DND-41 (cell line): ENCODE results near the gene ANK3.

ENCODE experiments used
- ATAC-seq: fragments of 200-7000 bp; cut with Tn5 transposase; 3 replicates; pipeline ENCODE4 v1.9.1; 2021; ENCODE audit warnings: low read depth; ENCODE audit not compliant: insufficient read depth
- DNase-seq: peaks from one replicate; pipeline ENCODE4 v3.0.0-alpha.2; 2020
- H2AFZ ChIP-seq: 2 replicates; pipeline ENCODE4 v1.6.0; 2012; ENCODE audit warnings: low read depth, low read length
- H3K27ac ChIP-seq: 2 replicates; pipeline ENCODE4 v1.5.1; 2012; ENCODE audit warnings: low read length, inconsistent platforms
- H3K27me3 ChIP-seq: fragments of 200-600 bp; sonication (generic); 2 replicates; pipeline ENCODE4 v1.6.0; 2012; ENCODE audit warnings: low read length, mild to moderate bottlenecking, inconsistent platforms; ENCODE audit not compliant: insufficient read depth, poor library complexity
- H3K36me3 ChIP-seq: 2 replicates; pipeline ENCODE4 v1.5.1; 2012; ENCODE audit warnings: low read length, inconsistent platforms; ENCODE audit not compliant: insufficient read depth
- H3K4me1 ChIP-seq: 2 replicates; pipeline ENCODE4 v1.5.1; 2012; ENCODE audit warnings: mild to moderate bottlenecking, low read length; ENCODE audit not compliant: insufficient read depth
- H3K4me2 ChIP-seq: 2 replicates; pipeline ENCODE4 v1.6.0; 2012; ENCODE audit warnings: mild to moderate bottlenecking, moderate library complexity, low read length, inconsistent platforms; ENCODE audit not compliant: insufficient read depth
- H3K4me3 ChIP-seq, 2 experiments: fragments of 200-600 bp in 1 of 2; shearing (Covaris generic) in 1 of 2; 2 replicates each; pipeline ENCODE4 v1.5.1; 2012 to 2016; ENCODE audit warnings: inconsistent platforms in 2 of 2, low read length in 2 of 2, mild to moderate bottlenecking in 2 of 2, low read depth in 1 of 2, moderate library complexity in 1 of 2
- H3K79me2 ChIP-seq: 2 replicates; pipeline ENCODE4 v1.6.0; 2012; ENCODE audit warnings: low read length, inconsistent platforms; ENCODE audit not compliant: insufficient read depth
- H3K9ac ChIP-seq: 2 replicates; pipeline ENCODE4 v1.6.0; 2012; ENCODE audit warnings: low read depth, mild to moderate bottlenecking, inconsistent platforms, low read length, moderate library complexity
- H3K9me3 ChIP-seq: 2 replicates; pipeline ENCODE4 v1.5.1; 2012; ENCODE audit warnings: low read length, moderate library complexity, mild to moderate bottlenecking, inconsistent platforms; ENCODE audit not compliant: insufficient read depth, severe bottlenecking
- H4K20me1 ChIP-seq: 2 replicates; pipeline ENCODE4 v1.6.0; 2012; ENCODE audit warnings: low read length; ENCODE audit not compliant: insufficient read depth
- CTCF ChIP-seq: IDR thresholded peaks from 2 replicates; pipeline ENCODE4 v1.5.1; 2012; ENCODE audit warnings: borderline replicate concordance, low read length, moderate library complexity, mild to moderate bottlenecking; ENCODE audit not compliant: poor library complexity, severe bottlenecking; ENCODE audit errors: extremely low read depth
- EZH2 ChIP-seq: IDR thresholded peaks from 3 replicates; pipeline ENCODE4 v1.6.1; 2012; ENCODE audit warnings: borderline replicate concordance, low read depth, mild to moderate bottlenecking, moderate library complexity, low read length, inconsistent platforms; ENCODE audit not compliant: severe bottlenecking

The ANK3 gene

GRCh38 chr10:60186315-60187071 is 203.2 kb downstream of the ANK3 start:
- Histone ChIP-seq H3K79me2 (no peaks in the 10 kb centered on the region), H3K4me3 (no peak overlapping the region), H3K27ac (no peak overlapping the region), H4K20me1 (no peaks in the 10 kb centered on the region), H2AFZ (no peak overlapping the region), H3K36me3 (no peaks in the 10 kb centered on the region), H3K27me3 (no peaks in the 10 kb centered on the region), H3K9me3 (no peaks in the 10 kb centered on the region), H3K9ac (no peak overlapping the region), H3K4me1 (no peaks in the 10 kb centered on the region), H3K4me2 (no peak overlapping the region)
- DNase-seq (no peak), ATAC-seq (no peak)
- TF ChIP-seq CTCF = no peak
- no peak for TF ChIP-seq EZH2

- Histone ChIP-seq H3K4me3 (no peak overlapping the region), H3K27me3 (no peaks in the 10 kb centered on the region)
Measured at GRCh38 chr10:60185421-60185820, 204.3 kb downstream of the ANK3 start.

GRCh38 chr10:60182691-60183090 is 207.0 kb downstream of the ANK3 start:
- Histone ChIP-seq H3K79me2 (no peaks in the 10 kb centered on the region), H3K36me3 (no peaks in the 10 kb centered on the region), H3K4me3 (no peak overlapping the region), H4K20me1 (no peaks in the 10 kb centered on the region), H3K27me3 (no peaks in the 10 kb centered on the region), H3K4me2 (no peak overlapping the region), H2AFZ (no peak overlapping the region), H3K4me1 (no peaks in the 10 kb centered on the region), H3K27ac (no peak overlapping the region), H3K9ac (no peak overlapping the region), H3K9me3 (no peaks in the 10 kb centered on the region)
- DNase-seq = no peak
- no peak for TF ChIP-seq EZH2
- TF ChIP-seq CTCF = no peak
- ATAC-seq = no peak

More at GRCh38 chr10:60185421-60185820, 204.3 kb downstream of the ANK3 start:
- no peak overlapping the region for H3K27ac ChIP-seq
- ATAC-seq (no peak), DNase-seq (no peak)
- no peaks in the 10 kb centered on the region for H3K9me3 ChIP-seq
- H3K9ac ChIP-seq = no peak overlapping the region
- TF ChIP-seq EZH2 = no peak
- no peak for TF ChIP-seq CTCF
- no peaks in the 10 kb centered on the region for H3K36me3 ChIP-seq
- no peak overlapping the region for H2AFZ ChIP-seq
- H3K79me2 ChIP-seq = no peaks in the 10 kb centered on the region
- no peak overlapping the region for H3K4me2 ChIP-seq
- no peaks in the 10 kb centered on the region for H3K4me1 ChIP-seq
- no peaks in the 10 kb centered on the region for H4K20me1 ChIP-seq
